Muscle of back (tissue), 10 donors: ENCODE results near the gene TXNRD1. TPM values are rescaled to one million over a fixed set of nuclear protein-coding genes. Genes with fewer than 3 reads are reported as not detected.

Experiments
- polyA plus RNA-seq, 10 donors: library from polyadenylated mRNA; unstranded; fragments of 120-200 nt; gene quantifications; one replicate each; pipeline ENCODE4 v1.2.1, GENCODE V29; 2013; ENCODE audit not compliant: insufficient read length in 10 of 10

TXNRD1 gene
- polyA plus RNA-seq, 10 donors: 31.4 to 46.6 (median 39.8) TPM

Other genes starting within 250 kb of the TXNRD1 start
- 10 to 100 TPM; 23.3 to 39.6 (median 32.0) TPM for gene TDG, start 249.9 kb upstream of the TXNRD1 start, polyA plus RNA-seq
- 10 to 100 TPM; 47.0 to 92.0 (median 69.5) TPM for gene GLT8D2, start 165.6 kb upstream of the TXNRD1 start, polyA plus RNA-seq
- 10 to 100 TPM; 23.9 to 36.6 (median 29.5) TPM for gene HCFC2, start 151.2 kb upstream of the TXNRD1 start, polyA plus RNA-seq
- gene NFYB, start 77.6 kb upstream of the TXNRD1 start, polyA plus RNA-seq: 10 to 100 TPM; 32.2 to 48.2 (median 46.2) TPM
- 1 to 10 TPM; 2.0 to 4.3 (median 2.4) TPM for gene EID3, start 88.0 kb downstream of the TXNRD1 start, polyA plus RNA-seq
- gene CHST11, start 241.2 kb downstream of the TXNRD1 start, polyA plus RNA-seq: 1 to 10 TPM; 1.8 to 3.7 (median 2.5) TPM